ENCODE results near the gene YIPF5.

DNA sequence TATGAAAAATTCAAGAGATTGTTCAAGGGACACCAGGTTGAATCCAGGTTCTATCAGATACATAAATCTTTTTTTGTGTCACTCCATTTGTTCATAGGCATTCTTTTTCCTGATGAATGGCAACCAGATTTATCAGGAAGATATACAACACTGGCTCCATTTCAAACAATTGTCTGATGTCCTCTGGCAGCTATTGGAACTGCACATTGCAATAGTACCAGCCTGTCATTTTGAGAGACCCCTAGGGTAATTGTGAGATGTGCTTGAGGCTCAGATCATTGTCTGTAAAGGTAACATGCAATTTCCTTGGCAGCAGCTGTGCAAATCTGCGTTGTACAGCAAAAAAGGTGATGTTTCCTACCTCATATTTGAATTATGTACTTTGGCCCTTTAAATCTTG, 26.2 kb upstream of the YIPF5 start:
- TF ChIP-seq POLR2A (IDR thresholded peaks at IDR 0.05; ENCODE audit: borderline replicate concordance, extremely low read depth, insufficient read depth, insufficient read length): no peak
- TF ChIP-seq MAX (IDR thresholded peaks at IDR 0.05): no peak
- TF ChIP-seq CEBPB (IDR thresholded peaks at IDR 0.05; ENCODE audit: low read depth): no peak
- no peak for TF ChIP-seq ZNF274 (IDR thresholded peaks at IDR 0.05; ENCODE audit: low read depth, low read length)
- TF ChIP-seq, protein P1, sequence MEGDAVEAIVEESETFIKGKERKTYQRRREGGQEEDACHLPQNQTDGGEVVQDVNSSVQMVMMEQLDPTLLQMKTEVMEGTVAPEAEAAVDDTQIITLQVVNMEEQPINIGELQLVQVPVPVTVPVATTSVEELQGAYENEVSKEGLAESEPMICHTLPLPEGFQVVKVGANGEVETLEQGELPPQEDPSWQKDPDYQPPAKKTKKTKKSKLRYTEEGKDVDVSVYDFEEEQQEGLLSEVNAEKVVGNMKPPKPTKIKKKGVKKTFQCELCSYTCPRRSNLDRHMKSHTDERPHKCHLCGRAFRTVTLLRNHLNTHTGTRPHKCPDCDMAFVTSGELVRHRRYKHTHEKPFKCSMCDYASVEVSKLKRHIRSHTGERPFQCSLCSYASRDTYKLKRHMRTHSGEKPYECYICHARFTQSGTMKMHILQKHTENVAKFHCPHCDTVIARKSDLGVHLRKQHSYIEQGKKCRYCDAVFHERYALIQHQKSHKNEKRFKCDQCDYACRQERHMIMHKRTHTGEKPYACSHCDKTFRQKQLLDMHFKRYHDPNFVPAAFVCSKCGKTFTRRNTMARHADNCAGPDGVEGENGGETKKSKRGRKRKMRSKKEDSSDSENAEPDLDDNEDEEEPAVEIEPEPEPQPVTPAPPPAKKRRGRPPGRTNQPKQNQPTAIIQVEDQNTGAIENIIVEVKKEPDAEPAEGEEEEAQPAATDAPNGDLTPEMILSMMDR (IDR thresholded peaks at IDR 0.05 in 2 of 3, conservative IDR thresholded peaks at IDR 0.05 in 1 of 3; ENCODE audit: borderline replicate concordance in 1 of 3, insufficient read depth in 1 of 3, low read depth in 2 of 3, low read length in 2 of 3): peak in 2 of 3 experiments; percentile 16 to 31; a peak in 2 of 6 replicates
- no peak for TF ChIP-seq RAD21 (IDR thresholded peaks at IDR 0.05; ENCODE audit: low read depth)
- no peak for TF ChIP-seq EGR1 (IDR thresholded peaks at IDR 0.05; ENCODE audit: low read depth)
- TF ChIP-seq EZH2phosphoT487 (IDR thresholded peaks at IDR 0.05; ENCODE audit: borderline replicate concordance): no peak
- no peak for TF ChIP-seq ATF3 (IDR thresholded peaks at IDR 0.05)
- no peak for TF ChIP-seq POLR2AphosphoS5 (IDR thresholded peaks at IDR 0.05; ENCODE audit: low read depth, low read length)
- no peak for TF ChIP-seq ZFX (IDR thresholded peaks at IDR 0.05)
- no peak for TF ChIP-seq EZH2 (IDR thresholded peaks at IDR 0.05)
- TF ChIP-seq ELF1 (IDR thresholded peaks at IDR 0.05; ENCODE audit: borderline replicate concordance, low read depth): no peak

Measured in HCT116 (cell line).